H9 (cell line): ENCODE measurements around the gene ST14. TPM values are rescaled to one million over a fixed set of nuclear protein-coding genes. Genes with fewer than 3 reads are reported as not detected.

ENCODE experiments used
- DNase-seq: peaks from one replicate; pipeline ENCODE4 v3.0.0-alpha.2; 2017
- H2AFZ ChIP-seq: one replicate; pipeline ENCODE4 v1.6.1; 2013; ENCODE audit warnings: mild to moderate bottlenecking, low read length, control low read depth, moderate library complexity
- H2AK5ac ChIP-seq: 2 replicates; pipeline ENCODE4 v1.6.1; 2013; ENCODE audit warnings: low read length, control low read depth, mixed read lengths; ENCODE audit not compliant: insufficient read length
- H2BK120ac ChIP-seq: one replicate; pipeline ENCODE4 v1.6.1; 2013; ENCODE audit warnings: low read depth, mild to moderate bottlenecking, low read length, control low read depth, inconsistent platforms; ENCODE audit not compliant: poor library complexity, severe bottlenecking
- H2BK12ac ChIP-seq: 2 replicates; pipeline ENCODE4 v1.6.1; 2013; ENCODE audit warnings: low read length, control low read depth, mixed read lengths, low read depth; ENCODE audit not compliant: insufficient read length
- H2BK15ac ChIP-seq: 2 replicates; pipeline ENCODE4 v1.6.1; 2013; ENCODE audit warnings: low read depth, low read length, control low read depth
- H2BK20ac ChIP-seq: one replicate; pipeline ENCODE4 v1.6.1; 2013; ENCODE audit warnings: low read depth, mild to moderate bottlenecking, low read length, control low read depth, inconsistent platforms; ENCODE audit not compliant: poor library complexity, severe bottlenecking
- H2BK5ac ChIP-seq: 2 replicates; pipeline ENCODE4 v1.6.1; 2013; ENCODE audit warnings: low read length, control low read depth, mixed read lengths; ENCODE audit not compliant: insufficient read length
- H3K14ac ChIP-seq: 2 replicates; pipeline ENCODE4 v1.6.1; 2013; ENCODE audit warnings: low read length, control low read depth; ENCODE audit not compliant: insufficient read depth
- H3K18ac ChIP-seq: 2 replicates; pipeline ENCODE4 v1.6.1; 2013; ENCODE audit warnings: low read depth, mild to moderate bottlenecking, mixed read lengths, low read length, control low read depth; ENCODE audit not compliant: insufficient read length
- H3K23ac ChIP-seq: 2 replicates; pipeline ENCODE4 v1.6.1; 2013; ENCODE audit warnings: low read length, control low read depth, mixed read lengths, low read depth; ENCODE audit not compliant: insufficient read length
- H3K23me2 ChIP-seq: 2 replicates; pipeline ENCODE4 v1.6.1; 2013; ENCODE audit warnings: low read depth, mild to moderate bottlenecking, mixed read lengths, low read length, control low read depth; ENCODE audit not compliant: insufficient read length, poor library complexity, severe bottlenecking
- H3K27ac ChIP-seq: 2 replicates; pipeline ENCODE4 v1.5.1; 2013; ENCODE audit warnings: low read length, control low read depth, mixed read lengths, low read depth; ENCODE audit not compliant: insufficient read length
- H3K27me3 ChIP-seq: 2 replicates; pipeline ENCODE4 v1.6.1; 2013; ENCODE audit warnings: low read length, control low read depth, inconsistent platforms; ENCODE audit not compliant: insufficient read depth
- H3K4ac ChIP-seq: 2 replicates; pipeline ENCODE4 v1.6.1; 2013; ENCODE audit warnings: low read depth, mild to moderate bottlenecking, control low read depth, inconsistent platforms, low read length, moderate library complexity
- H3K4me1 ChIP-seq: 2 replicates; pipeline ENCODE4 v1.6.1; 2013; ENCODE audit warnings: low read length, control low read depth, inconsistent platforms; ENCODE audit not compliant: insufficient read depth
- H3K4me2 ChIP-seq: 2 replicates; pipeline ENCODE4 v1.6.1; 2013; ENCODE audit warnings: low read length, control low read depth, mixed read lengths; ENCODE audit not compliant: insufficient read length, insufficient read depth
- H3K56ac ChIP-seq: 2 replicates; pipeline ENCODE4 v1.6.1; 2013; ENCODE audit warnings: low read depth, mild to moderate bottlenecking, mixed read lengths, low read length, control low read depth; ENCODE audit not compliant: insufficient read length
- H3K79me1 ChIP-seq: 2 replicates; pipeline ENCODE4 v1.6.1; 2013; ENCODE audit warnings: low read depth, mild to moderate bottlenecking, moderate library complexity, low read length, control low read depth, inconsistent platforms; ENCODE audit not compliant: insufficient read depth, poor library complexity, severe bottlenecking
- H3K79me2 ChIP-seq: 2 replicates; pipeline ENCODE4 v1.6.1; 2013; ENCODE audit warnings: low read length, control low read depth, inconsistent platforms; ENCODE audit not compliant: insufficient read depth
- H3K9ac ChIP-seq: 2 replicates; pipeline ENCODE4 v1.6.1; 2013; ENCODE audit warnings: low read length, control low read depth, mixed read lengths; ENCODE audit not compliant: insufficient read length; ENCODE audit errors: extremely low read depth
- H3K9me3 ChIP-seq: one replicate; pipeline ENCODE4 v1.6.1; 2013; ENCODE audit warnings: low read depth, low read length, inconsistent platforms; ENCODE audit not compliant: control insufficient read depth
- H3T11ph ChIP-seq: one replicate; pipeline ENCODE4 v1.6.1; 2013; ENCODE audit warnings: mild to moderate bottlenecking, low read length, control low read depth, inconsistent platforms
- H4K20me1 ChIP-seq: one replicate; pipeline ENCODE4 v1.6.1; 2013; ENCODE audit not compliant: control insufficient read depth, insufficient read length, insufficient read depth
- H4K5ac ChIP-seq: 2 replicates; pipeline ENCODE4 v1.6.1; 2013; ENCODE audit warnings: low read depth, mild to moderate bottlenecking, mixed read lengths, low read length, control low read depth; ENCODE audit not compliant: insufficient read length
- H4K8ac ChIP-seq: replicated peaks from 2 replicates; pipeline ENCODE4 v1.6.1; 2013; ENCODE audit warnings: low read length, control low read depth, mixed read lengths, low read depth; ENCODE audit not compliant: insufficient read length
- H4K91ac ChIP-seq: 2 replicates; pipeline ENCODE4 v1.6.1; 2013; ENCODE audit warnings: low read depth, mild to moderate bottlenecking, moderate library complexity, mixed read lengths, low read length, control low read depth; ENCODE audit not compliant: insufficient read length
- H3K27ac Mint-ChIP-seq, 3 experiments: 2 replicates in 2 of 3; 3 replicates in 1 of 3; pipeline ENCODE4 v1.8.0; 2020 to 2021; ENCODE audit warnings: mixed read lengths in 3 of 3, mild to moderate bottlenecking in 1 of 3, moderate library complexity in 1 of 3
- H3K27me3 Mint-ChIP-seq: 2 replicates; pipeline ENCODE4 v1.8.0; 2021; ENCODE audit warnings: low read depth, mild to moderate bottlenecking, moderate library complexity, mixed read lengths
- H3K36me3 Mint-ChIP-seq, 3 experiments: 2 replicates in 2 of 3; 3 replicates in 1 of 3; pipeline ENCODE4 v1.8.0; 2020 to 2021; ENCODE audit warnings: low read depth in 3 of 3, mixed read lengths in 3 of 3; ENCODE audit not compliant: insufficient read depth in 1 of 3
- H3K4me1 Mint-ChIP-seq, 2 experiments: 2 replicates each; pipeline ENCODE4 v1.8.0; 2020; ENCODE audit warnings: mixed read lengths in 2 of 2
- H3K4me3 Mint-ChIP-seq, 2 experiments: 2 replicates in 1 of 2; 3 replicates in 1 of 2; pipeline ENCODE4 v1.8.0; 2020 to 2021; ENCODE audit warnings: mild to moderate bottlenecking in 2 of 2, mixed read lengths in 2 of 2, moderate library complexity in 1 of 2
- H3K9me3 Mint-ChIP-seq, 2 experiments: 2 replicates in 1 of 2; 3 replicates in 1 of 2; pipeline ENCODE4 v1.8.0; 2020; ENCODE audit warnings: mild to moderate bottlenecking in 2 of 2, mixed read lengths in 2 of 2, moderate library complexity in 1 of 2
- CTCF ChIP-seq: fragments of 200-600 bp; sonication (generic); conservative IDR thresholded peaks from 3 replicates; pipeline ENCODE4 v1.8.0; 2021; ENCODE audit warnings: antibody characterized with exemption, mild to moderate bottlenecking
- WGBS: extraction: QIAGEN DNeasy Blood & Tissue Kit; methylation state at CpG from one replicate; pipeline ENCODE4 v1.1.7; 2013; ENCODE audit warnings: missing lambda C conversion rate, low lambda C conversion rate, mixed read lengths; ENCODE audit not compliant: insufficient read length; ENCODE audit errors: extremely low coverage; 5-methylcytosine and 5-hydroxymethylcytosine counted together
- total RNA-seq: library from RNA; stranded (reverse); gene quantifications from 2 replicates; pipeline ENCODE4 v1.2.1, GENCODE V29; 2021

ST14 gene
- total RNA-seq, 1 experiment from 2014 or later: 22.4 TPM

GRCh38 chr11:130218501-130219070 is 59.0 kb downstream of the ST14 start:
- Histone ChIP-seq H2AK5ac (no peak overlapping the region), H3K4ac (no peak overlapping the region), H2BK20ac (no peak overlapping the region), H2AFZ (no peak overlapping the region), H3K18ac (no peak overlapping the region), H3K9ac (no peak overlapping the region), H3T11ph (no peak overlapping the region), H2BK5ac (no peak overlapping the region), H4K5ac (no peak overlapping the region), H3K14ac (no peak overlapping the region), H2BK15ac (no peak overlapping the region), H3K56ac (no peak overlapping the region), H4K8ac (no peak overlapping the region), H3K27me3 (no peaks in the 10 kb centered on the region), H2BK120ac (no peak overlapping the region), H2BK12ac (no peak overlapping the region), H3K23me2 (no peaks in the 10 kb centered on the region), H3K79me1 (no peaks in the 10 kb centered on the region), H3K23ac (no peak overlapping the region), H3K4me2 (no peak overlapping the region), H3K27ac (no peak overlapping the region), H4K91ac (no peak overlapping the region), H4K20me1 (peaks cover 2% of the 10 kb centered on the region), H3K9me3 (no peaks in the 10 kb centered on the region), H3K79me2 (no peaks in the 10 kb centered on the region), H3K4me1 (no peaks in the 10 kb centered on the region; the same call in 1 of the 2 replicates)
- Mint-ChIP-seq H3K27ac (no peak overlapping the region), H3K4me3 (no peak overlapping the region), H3K36me3 (peaks cover 0 to 4% (median 0%) of the 10 kb centered on the region in 3 experiments; a peak in 1 of 7 replicates), H3K9me3 (no peaks in the 10 kb centered on the region; a peak in 1 of 5 replicates), H3K27me3 (no peaks in the 10 kb centered on the region), H3K4me1 (peaks cover 17 to 18% of the 10 kb centered on the region in 2 experiments)
- DNase-seq: no peak
- TF ChIP-seq CTCF: no peak
- no CpG with 5 or more reads among the region's 14 CpGs for WGBS
